HepG2 (cell line): ENCODE measurements around the gene C14orf119. TPM values are rescaled to one million over a fixed set of nuclear protein-coding genes. Genes with fewer than 3 reads are reported as not detected.

ENCODE experiments used
- BHLHE40 ChIP-seq: IDR thresholded peaks from 2 replicates; pipeline ENCODE4 v1.6.1; 2011; ENCODE audit warnings: low read length, improper control_type of control experiment
- BRCA1 ChIP-seq: sonication (generic); formaldehyde crosslinking; IDR thresholded peaks from 2 replicates; pipeline ENCODE4 v1.4.0; 2020; ENCODE audit warnings: missing genetic modification reagents
- DZIP1 ChIP-seq: sonication (generic); formaldehyde crosslinking; IDR thresholded peaks from 2 replicates; pipeline ENCODE4 v1.5.0; 2020; ENCODE audit warnings: mild to moderate bottlenecking, missing genetic modification reagents
- GPN1 ChIP-seq: sonication (generic); formaldehyde crosslinking; IDR thresholded peaks from 2 replicates; pipeline ENCODE4 v1.5.1; 2020; ENCODE audit warnings: missing genetic modification reagents, borderline replicate concordance
- GZF1 ChIP-seq: sonication (generic); formaldehyde crosslinking; IDR thresholded peaks from 2 replicates; pipeline ENCODE4 v1.5.1; 2020; ENCODE audit warnings: mild to moderate bottlenecking, missing genetic modification reagents
- KLF6 ChIP-seq: IDR thresholded peaks from 2 replicates; pipeline ENCODE4 v1.8.0; 2016; ENCODE audit warnings: missing biosample characterization, missing genetic modification reagents
- MAX ChIP-seq: IDR thresholded peaks from 2 replicates; pipeline ENCODE4 v1.6.1; 2012; ENCODE audit warnings: inconsistent platforms
- PHB2 ChIP-seq: fragments of 450-650 bp; IDR thresholded peaks from 2 replicates; pipeline ENCODE4 v1.6.1; 2018; ENCODE audit not compliant: partially characterized antibody
- POLR2G ChIP-seq: fragments of 200-400 bp; formaldehyde crosslinking; IDR thresholded peaks from 2 replicates; pipeline ENCODE4 v1.6.1; 2018; ENCODE audit warnings: mild to moderate bottlenecking, low read depth, low read length, moderate library complexity
- SMAD9 ChIP-seq: sonication (generic); formaldehyde crosslinking; IDR thresholded peaks from 2 replicates; pipeline ENCODE4 v1.5.1; 2020; ENCODE audit warnings: mild to moderate bottlenecking, missing genetic modification reagents
- YEATS4 ChIP-seq: sonication (generic); formaldehyde crosslinking; IDR thresholded peaks from 2 replicates; pipeline ENCODE4 v1.4.0; 2020; ENCODE audit warnings: missing genetic modification reagents, borderline replicate concordance
- ZFP37 ChIP-seq: sonication (generic); formaldehyde crosslinking; IDR thresholded peaks from 2 replicates; pipeline ENCODE4 v1.4.0; 2020; ENCODE audit warnings: missing genetic modification reagents, borderline replicate concordance
- ZNF10 ChIP-seq: sonication (generic); formaldehyde crosslinking; IDR thresholded peaks from 2 replicates; pipeline ENCODE4 v1.4.0; 2020; ENCODE audit warnings: mild to moderate bottlenecking, low read depth, missing genetic modification reagents, borderline replicate concordance
- ZNF282 ChIP-seq: fragments of 450-650 bp; IDR thresholded peaks from 2 replicates; pipeline ENCODE4 v1.6.1; 2018; ENCODE audit not compliant: partially characterized antibody
- ZNF296 ChIP-seq: sonication (generic); formaldehyde crosslinking; conservative IDR thresholded peaks from 2 replicates; pipeline ENCODE4 v1.5.0; 2020; ENCODE audit warnings: mild to moderate bottlenecking, missing genetic modification reagents
- ZNF501 ChIP-seq: sonication (generic); formaldehyde crosslinking; IDR thresholded peaks from 2 replicates; pipeline ENCODE4 v1.5.1; 2020; ENCODE audit warnings: mild to moderate bottlenecking, moderate library complexity, missing genetic modification reagents
- ZNF589 ChIP-seq: sonication (generic); formaldehyde crosslinking; conservative IDR thresholded peaks from 2 replicates; pipeline ENCODE4 v1.8.0; 2022; ENCODE audit warnings: mild to moderate bottlenecking, moderate library complexity, missing genetic modification reagents
- ZNF713 ChIP-seq: sonication (generic); formaldehyde crosslinking; IDR thresholded peaks from 2 replicates; pipeline ENCODE4 v1.4.0; 2020; ENCODE audit warnings: mild to moderate bottlenecking, missing genetic modification reagents
- polyA plus RNA-seq, 8 experiments: library from polyadenylated mRNA; depleted of rRNA in 3 of 8; stranded (reverse) in 7 of 8; unstranded in 1 of 8; fragments of >200 nt; fragmentation: Illumina TruSeq in 4 of 8; extraction: Trizol in 4 of 8; gene quantifications; 2 replicates each; pipeline versions ENCODE4 v1.2.1 to v1.2.3, GENCODE V29; 2011 to 2016; ENCODE audit warnings: low read depth in 4 of 8, missing spikeins in 1 of 8, mixed read lengths in 1 of 8; ENCODE audit not compliant: insufficient read depth in 1 of 8
- total RNA-seq, 5 experiments: library from RNA; depleted of rRNA; stranded (reverse); fragments of >200 nt; fragmentation: Illumina TruSeq; extraction: Trizol; gene quantifications; 2 replicates each; pipeline ENCODE4 v1.2.3, GENCODE V29; 2016; ENCODE audit warnings: low read depth in 1 of 5
- TF ChIP-seq, protein P1 (sequence below): sonication (generic); formaldehyde crosslinking; IDR thresholded peaks from 2 replicates; pipeline ENCODE4 v1.4.0; 2020; ENCODE audit warnings: mild to moderate bottlenecking, low read depth, missing genetic modification reagents
- TF ChIP-seq, protein P2 (sequence below): sonication (generic); formaldehyde crosslinking; IDR thresholded peaks from 2 replicates; pipeline ENCODE4 v1.4.0; 2020; ENCODE audit warnings: low read depth, mild to moderate bottlenecking, missing genetic modification reagents
- TF ChIP-seq, protein P3 (sequence below): sonication (generic); formaldehyde crosslinking; IDR thresholded peaks from 2 replicates; pipeline ENCODE4 v1.4.0; 2020; ENCODE audit warnings: mild to moderate bottlenecking, missing genetic modification reagents
- TF ChIP-seq, protein P4 (sequence below): IDR thresholded peaks from 2 replicates; pipeline ENCODE4 v1.6.1; 2016; ENCODE audit warnings: low read depth

Gene C14orf119
- total and polyA plus RNA-seq, 2 of the 13 experiments (the other 11 are each of a cell fraction or from before 2014, with no cell fraction given) = 117 to 206 TPM

DNA sequence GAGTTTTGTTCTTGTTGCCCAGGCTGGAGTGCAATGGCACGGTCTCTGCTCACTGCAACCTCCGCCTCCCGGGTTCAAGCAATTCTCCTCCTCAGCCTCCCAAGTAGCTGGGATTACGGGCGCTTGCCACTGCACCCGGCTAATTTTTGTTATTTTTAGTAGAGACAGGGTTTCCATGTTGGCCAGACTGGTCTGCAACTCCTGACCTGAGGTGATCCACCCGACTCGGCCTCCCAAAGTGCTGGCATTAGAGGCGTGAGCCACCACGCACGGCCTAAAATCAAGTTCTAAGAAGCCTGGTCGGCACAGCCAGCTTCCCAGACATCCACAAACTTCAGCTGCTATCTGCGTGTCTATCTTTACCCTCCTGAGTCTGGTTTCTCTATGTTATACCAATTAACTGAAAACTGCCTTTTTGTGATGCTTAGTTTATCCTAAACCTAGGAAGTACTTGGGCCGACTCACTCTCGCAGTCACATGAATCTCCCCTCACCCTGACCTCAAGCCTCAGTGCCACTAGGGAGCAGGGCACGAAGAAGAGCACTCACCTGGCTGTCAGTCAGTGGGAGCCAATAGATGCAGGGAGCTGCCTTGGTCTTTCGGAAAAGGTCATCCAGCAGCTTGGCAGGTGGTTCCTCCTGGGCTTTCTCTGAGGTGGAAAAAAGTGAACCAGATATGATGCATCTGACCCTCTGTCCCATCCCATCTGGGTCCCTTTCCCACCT is 34.6 kb upstream of the C14orf119 start (continued):
- TF ChIP-seq ZNF589 (CRISPR knock-in tag) (no peak), BHLHE40 (no peak), PHB2 (no peak), YEATS4 (CRISPR knock-in tag) (no peak), ZFP37 (CRISPR knock-in tag) (no peak), ZNF501 (CRISPR knock-in tag) (no peak), GZF1 (CRISPR knock-in tag) (no peak), MAX (no peak), DZIP1 (peak; percentile 27; the same call in 1 of the 2 replicates), ZNF713 (no peak), KLF6 (CRISPR knock-in tag) (no peak), POLR2G (0 out of 2 replicates have a peak, but pooled peaks have one; percentile 27), ZNF10 (CRISPR knock-in tag) (0 out of 2 replicates have a peak, but pooled peaks have one; percentile 42), BRCA1 (no peak), ZNF282 (no peak), GPN1 (CRISPR knock-in tag) (no peak), ZNF296 (CRISPR knock-in tag) (no peak), SMAD9 (no peak)
- TF ChIP-seq, protein P1, sequence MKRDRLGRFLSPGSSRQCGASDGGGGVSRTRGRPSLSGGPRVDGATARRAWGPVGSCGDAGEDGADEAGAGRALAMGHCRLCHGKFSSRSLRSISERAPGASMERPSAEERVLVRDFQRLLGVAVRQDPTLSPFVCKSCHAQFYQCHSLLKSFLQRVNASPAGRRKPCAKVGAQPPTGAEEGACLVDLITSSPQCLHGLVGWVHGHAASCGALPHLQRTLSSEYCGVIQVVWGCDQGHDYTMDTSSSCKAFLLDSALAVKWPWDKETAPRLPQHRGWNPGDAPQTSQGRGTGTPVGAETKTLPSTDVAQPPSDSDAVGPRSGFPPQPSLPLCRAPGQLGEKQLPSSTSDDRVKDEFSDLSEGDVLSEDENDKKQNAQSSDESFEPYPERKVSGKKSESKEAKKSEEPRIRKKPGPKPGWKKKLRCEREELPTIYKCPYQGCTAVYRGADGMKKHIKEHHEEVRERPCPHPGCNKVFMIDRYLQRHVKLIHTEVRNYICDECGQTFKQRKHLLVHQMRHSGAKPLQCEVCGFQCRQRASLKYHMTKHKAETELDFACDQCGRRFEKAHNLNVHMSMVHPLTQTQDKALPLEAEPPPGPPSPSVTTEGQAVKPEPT (CRISPR knock-in tag) = no peak
- TF ChIP-seq, protein P2, sequence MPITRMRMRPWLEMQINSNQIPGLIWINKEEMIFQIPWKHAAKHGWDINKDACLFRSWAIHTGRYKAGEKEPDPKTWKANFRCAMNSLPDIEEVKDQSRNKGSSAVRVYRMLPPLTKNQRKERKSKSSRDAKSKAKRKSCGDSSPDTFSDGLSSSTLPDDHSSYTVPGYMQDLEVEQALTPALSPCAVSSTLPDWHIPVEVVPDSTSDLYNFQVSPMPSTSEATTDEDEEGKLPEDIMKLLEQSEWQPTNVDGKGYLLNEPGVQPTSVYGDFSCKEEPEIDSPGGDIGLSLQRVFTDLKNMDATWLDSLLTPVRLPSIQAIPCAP (CRISPR knock-in tag) = no peak
- TF ChIP-seq, protein P3, sequence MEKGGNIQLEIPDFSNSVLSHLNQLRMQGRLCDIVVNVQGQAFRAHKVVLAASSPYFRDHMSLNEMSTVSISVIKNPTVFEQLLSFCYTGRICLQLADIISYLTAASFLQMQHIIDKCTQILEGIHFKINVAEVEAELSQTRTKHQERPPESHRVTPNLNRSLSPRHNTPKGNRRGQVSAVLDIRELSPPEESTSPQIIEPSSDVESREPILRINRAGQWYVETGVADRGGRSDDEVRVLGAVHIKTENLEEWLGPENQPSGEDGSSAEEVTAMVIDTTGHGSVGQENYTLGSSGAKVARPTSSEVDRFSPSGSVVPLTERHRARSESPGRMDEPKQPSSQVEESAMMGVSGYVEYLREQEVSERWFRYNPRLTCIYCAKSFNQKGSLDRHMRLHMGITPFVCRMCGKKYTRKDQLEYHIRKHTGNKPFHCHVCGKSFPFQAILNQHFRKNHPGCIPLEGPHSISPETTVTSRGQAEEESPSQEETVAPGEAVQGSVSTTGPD (CRISPR knock-in tag) = no peak
- TF ChIP-seq, protein P4, sequence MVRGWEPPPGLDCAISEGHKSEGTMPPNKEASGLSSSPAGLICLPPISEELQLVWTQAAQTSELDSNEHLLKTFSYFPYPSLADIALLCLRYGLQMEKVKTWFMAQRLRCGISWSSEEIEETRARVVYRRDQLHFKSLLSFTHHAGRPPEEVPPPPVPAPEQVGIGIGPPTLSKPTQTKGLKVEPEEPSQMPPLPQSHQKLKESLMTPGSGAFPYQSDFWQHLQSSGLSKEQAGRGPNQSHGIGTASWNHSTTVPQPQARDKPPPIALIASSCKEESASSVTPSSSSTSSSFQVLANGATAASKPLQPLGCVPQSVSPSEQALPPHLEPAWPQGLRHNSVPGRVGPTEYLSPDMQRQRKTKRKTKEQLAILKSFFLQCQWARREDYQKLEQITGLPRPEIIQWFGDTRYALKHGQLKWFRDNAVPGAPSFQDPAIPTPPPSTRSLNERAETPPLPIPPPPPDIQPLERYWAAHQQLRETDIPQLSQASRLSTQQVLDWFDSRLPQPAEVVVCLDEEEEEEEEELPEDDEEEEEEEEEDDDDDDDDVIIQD (CRISPR knock-in tag) = no peak
